HG02763 (cell line): ENCODE results near the gene PHF13.
"Not testable (repeated sequence)": the region's sequence is repeated elsewhere in the genome, so short reads cannot be mapped to it uniquely, and the experiment has no call there.

Experiments
- ATAC-seq: cut with Tn5 transposase; IDR thresholded peaks from one replicate; pipeline ENCODE4 v1.9.1; 2021; ENCODE audit warnings: mild to moderate bottlenecking, moderate library complexity; ENCODE audit not compliant: unreplicated experiment

PHF13 gene

GRCh38 chr1:6627031-6627430 lies 13.5 kb downstream of the PHF13 start:
- no peak for ATAC-seq

GRCh38 chr1:6627841-6628545 lies 14.5 kb downstream of the PHF13 start:
- ATAC-seq: no peak

GRCh38 chr1:6628971-6629479 lies 15.5 kb downstream of the PHF13 start:
- no peak for ATAC-seq

- ATAC-seq: no peak
Observed at GRCh38 chr1:6630027-6630426, 16.5 kb downstream of the PHF13 start.

GRCh38 chr1:6631058-6631457 lies 17.5 kb downstream of the PHF13 start:
- ATAC-seq: no peak

GRCh38 chr1:6632588-6633514 lies 19.3 kb downstream of the PHF13 start:
- ATAC-seq: no peak

GRCh38 chr1:6634371-6635052 lies 21.0 kb downstream of the PHF13 start:
- ATAC-seq: no peak

- no peak for ATAC-seq
Observed at GRCh38 chr1:6635161-6635909, 21.8 kb downstream of the PHF13 start.

- no peak for ATAC-seq
Observed at GRCh38 chr1:6635910-6636760, 22.6 kb downstream of the PHF13 start.

- not testable (repeated sequence) for ATAC-seq
Observed at GRCh38 chr1:6636778-6637177, 23.2 kb downstream of the PHF13 start.

GRCh38 chr1:6637770-6638169 lies 24.2 kb downstream of the PHF13 start:
- no peak for ATAC-seq

GRCh38 chr1:6638226-6638625 lies 24.7 kb downstream of the PHF13 start:
- no peak for ATAC-seq

GRCh38 chr1:6640867-6641266 lies 27.3 kb downstream of the PHF13 start:
- not testable (repeated sequence) for ATAC-seq

- no peak for ATAC-seq
Observed at GRCh38 chr1:6645018-6645417, 31.5 kb downstream of the PHF13 start.

GRCh38 chr1:6646499-6647148 lies 33.1 kb downstream of the PHF13 start:
- no peak for ATAC-seq

- no peak for ATAC-seq
Observed at GRCh38 chr1:6648556-6648955, 35.0 kb downstream of the PHF13 start.

GRCh38 chr1:6651909-6652308 lies 38.4 kb downstream of the PHF13 start:
- ATAC-seq: no peak

GRCh38 chr1:6652986-6653385 lies 39.5 kb downstream of the PHF13 start:
- ATAC-seq: no peak
